GM12801 (cell line): ENCODE measurements around the gene ALS2.

Experiments used
- CTCF ChIP-seq: IDR thresholded peaks from one replicate; pipeline ENCODE4 v1.5.1; 2011; ENCODE audit warnings: control low read depth; ENCODE audit not compliant: insufficient read length; ENCODE audit errors: extremely low read depth

ALS2 gene

DNA sequence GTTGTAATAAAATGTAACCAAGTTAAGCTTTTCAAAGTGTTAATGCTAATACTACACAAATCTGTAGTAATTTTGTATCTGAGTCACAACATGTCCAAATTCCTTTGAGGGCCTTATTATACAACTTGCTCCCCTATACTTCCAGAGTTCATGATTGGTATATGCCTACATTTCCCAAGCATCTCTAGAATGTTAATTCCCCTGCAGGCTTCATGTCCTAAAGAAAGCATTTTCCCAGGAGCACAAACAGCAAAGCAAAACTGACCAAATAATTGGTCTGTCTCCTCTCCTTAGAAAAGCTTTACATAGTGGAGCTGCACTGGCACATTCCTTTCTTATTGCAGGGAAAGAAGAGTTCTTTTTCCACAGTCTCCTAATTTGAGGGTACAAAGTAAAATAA is 3.7 kb downstream of the ALS2 start:
- TF ChIP-seq CTCF, result no peak

DNA sequence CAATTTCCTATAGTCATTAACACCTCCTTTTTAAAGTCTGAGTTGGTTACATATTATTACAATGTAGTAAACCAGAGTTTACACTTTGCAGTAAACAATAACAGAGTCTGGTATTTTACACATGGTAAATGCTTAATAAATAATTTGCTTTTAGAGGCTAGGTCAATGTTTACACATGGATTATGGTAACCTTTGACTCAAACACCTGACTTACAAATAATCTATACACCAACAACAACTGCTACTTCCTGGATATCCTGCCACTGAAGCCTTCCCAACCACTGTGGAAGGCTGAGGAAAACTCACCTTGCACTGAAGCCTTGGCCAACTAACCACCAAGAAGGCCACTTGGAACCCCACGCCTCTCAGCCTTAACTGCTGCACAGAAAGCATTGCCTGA is 5.4 kb downstream of the ALS2 start:
- no peak for TF ChIP-seq CTCF

DNA sequence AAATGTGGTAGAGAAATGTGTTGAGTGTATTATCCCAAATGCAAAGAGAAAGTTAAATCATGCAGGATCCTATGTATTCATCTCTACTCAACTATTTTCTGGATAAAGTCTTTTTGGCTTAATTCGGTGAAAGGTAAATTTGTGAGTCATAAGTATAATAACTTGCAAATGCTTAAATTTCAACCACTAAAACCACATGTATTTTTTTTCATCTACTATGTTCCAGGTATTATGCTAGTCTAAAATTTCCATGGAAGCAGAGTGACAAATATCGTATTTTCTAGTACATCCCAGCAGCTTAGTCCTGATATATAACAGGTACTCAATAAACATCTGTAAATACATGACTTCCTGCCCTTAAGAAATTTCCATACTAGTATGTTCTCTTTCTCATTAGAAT is 6.2 kb downstream of the ALS2 start:
- TF ChIP-seq CTCF, result no peak

DNA sequence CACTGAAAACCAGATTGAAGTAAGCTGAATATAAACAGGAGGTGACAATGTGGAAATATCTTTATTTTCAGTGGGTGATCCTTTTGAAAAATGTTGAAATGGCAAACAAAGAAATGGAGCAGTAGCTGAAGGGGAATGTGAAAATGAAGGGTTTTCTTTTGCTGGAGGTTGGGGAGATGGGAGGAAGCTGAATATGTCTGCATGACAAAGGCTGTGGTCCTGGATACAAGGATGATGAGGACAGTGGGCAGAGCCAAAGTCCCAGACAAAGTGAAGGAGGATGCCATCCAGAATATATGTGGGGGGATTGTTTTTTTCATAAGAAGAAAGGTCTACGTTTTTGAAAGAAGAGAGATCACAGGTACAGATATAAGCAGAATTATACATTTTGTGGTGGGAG is 6.7 kb downstream of the ALS2 start:
- TF ChIP-seq CTCF, result no peak

- TF ChIP-seq CTCF, result no peak
Observed at GRCh38 chr2:201769666-201770373, 10.9 kb downstream of the ALS2 start.

GRCh38 chr2:201768918-201769317 is 11.8 kb downstream of the ALS2 start:
- no peak for TF ChIP-seq CTCF

DNA sequence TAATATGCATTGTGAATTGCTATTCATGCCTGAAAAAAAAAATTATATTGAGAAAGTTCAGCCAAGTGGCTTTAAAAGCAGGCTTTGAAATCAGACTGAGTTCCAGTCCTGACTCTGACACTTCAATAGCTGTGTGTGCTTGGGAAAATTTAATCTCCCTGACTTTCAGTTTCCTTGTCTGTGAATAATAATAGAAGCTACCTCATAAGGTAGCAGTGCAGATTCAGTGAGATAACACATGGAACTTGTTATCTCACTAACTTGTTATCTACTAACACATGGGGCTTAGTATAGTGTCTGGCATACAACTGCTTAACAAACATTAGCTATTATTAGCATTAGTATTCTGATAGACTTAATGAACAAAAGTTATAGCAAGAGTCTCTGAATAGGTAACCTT is 14.9 kb downstream of the ALS2 start:
- no peak for TF ChIP-seq CTCF

DNA sequence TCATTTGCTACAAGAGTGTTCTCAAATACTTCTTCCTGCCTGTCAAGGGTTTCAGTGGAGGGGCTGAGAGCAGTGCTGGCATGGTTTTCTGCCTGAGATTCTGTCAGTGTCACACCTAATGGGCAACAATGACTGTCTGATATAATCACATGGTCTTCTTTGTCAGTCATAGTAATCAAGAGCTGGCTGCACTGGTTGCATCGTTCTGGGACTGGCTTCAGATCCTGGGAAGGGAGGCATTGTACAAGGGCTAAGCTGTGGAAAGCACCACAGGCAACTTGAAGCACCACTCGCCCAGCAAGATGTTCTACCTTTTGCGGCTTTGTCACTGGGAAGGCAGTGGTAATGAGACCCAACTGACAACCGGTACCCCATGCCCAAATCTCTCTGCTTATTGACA is 19.6 kb downstream of the ALS2 start:
- TF ChIP-seq CTCF, result no peak
